Coronary artery (tissue), 2 donors: Measurements from ENCODE around the gene RPL41.
A peak's percentile ranks its signal among the peaks of the same experiment; 100 is the strongest.

Experiments
- DNase-seq: peaks from one replicate; pipeline ENCODE4 v3.0.0-alpha.2; 2017; ENCODE audit warnings: low spot score
- H3K27ac ChIP-seq, 2 donors: fragments of 200-600 bp; sonication (generic); one replicate each; pipeline ENCODE4 v1.5.1; 2016 to 2019
- H3K4me3 ChIP-seq: fragments of 200-600 bp; sonication (generic); 2 replicates; pipeline ENCODE4 v1.5.1; 2016; ENCODE audit warnings: mild to moderate bottlenecking, moderate library complexity
- TF ChIP-seq, protein P1 (sequence below): fragments of 200-600 bp; sonication (generic); IDR thresholded peaks from one replicate; pipeline ENCODE4 v1.5.1; 2019; ENCODE audit warnings: antibody characterized with exemption

RPL41 gene

DNA sequence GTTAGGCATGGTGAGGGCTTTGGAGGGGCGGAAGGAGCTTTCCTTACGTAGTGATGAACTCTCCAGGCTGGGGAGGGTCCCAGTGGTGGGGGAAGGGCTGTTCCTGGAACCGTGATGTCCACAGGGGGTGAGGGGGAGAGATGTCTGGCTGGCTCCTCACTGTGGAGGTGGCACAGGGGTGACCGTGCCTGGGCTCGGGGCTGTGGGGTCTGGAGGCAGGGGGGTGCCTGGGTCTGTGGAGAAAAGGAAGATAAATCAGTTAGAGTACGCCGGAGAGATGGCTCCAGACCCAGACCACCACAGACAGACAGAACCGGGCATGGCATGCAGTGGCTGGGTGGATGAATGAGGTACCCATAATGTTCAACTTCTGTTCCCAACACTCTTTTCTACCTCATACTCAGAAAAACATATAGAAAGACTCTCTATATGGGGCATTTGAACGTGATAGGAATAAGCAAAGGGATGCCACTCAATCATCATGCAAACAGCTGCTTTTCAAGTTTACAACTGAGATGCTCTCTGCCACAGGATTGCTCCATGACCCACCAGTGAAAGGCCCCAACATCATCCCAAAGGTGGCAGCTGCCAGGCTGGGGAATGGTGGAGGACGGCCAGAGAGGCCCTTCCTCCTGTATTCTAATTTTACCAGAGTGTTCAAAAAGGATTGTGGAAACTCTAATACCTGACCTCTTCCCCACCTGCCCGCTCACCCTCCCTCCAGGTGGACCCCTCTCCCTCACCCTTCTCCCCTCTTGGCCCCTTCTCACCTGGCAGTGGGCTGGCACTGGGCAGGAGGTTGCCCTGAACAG lies 47.3 kb downstream of the RPL41 start:
- no peak for DNase-seq
- Histone ChIP-seq H3K4me3 (no peak overlapping the region), H3K27ac (peak overlapping the region in 1 of 2 donors; percentile 46)
- TF ChIP-seq, protein P1, sequence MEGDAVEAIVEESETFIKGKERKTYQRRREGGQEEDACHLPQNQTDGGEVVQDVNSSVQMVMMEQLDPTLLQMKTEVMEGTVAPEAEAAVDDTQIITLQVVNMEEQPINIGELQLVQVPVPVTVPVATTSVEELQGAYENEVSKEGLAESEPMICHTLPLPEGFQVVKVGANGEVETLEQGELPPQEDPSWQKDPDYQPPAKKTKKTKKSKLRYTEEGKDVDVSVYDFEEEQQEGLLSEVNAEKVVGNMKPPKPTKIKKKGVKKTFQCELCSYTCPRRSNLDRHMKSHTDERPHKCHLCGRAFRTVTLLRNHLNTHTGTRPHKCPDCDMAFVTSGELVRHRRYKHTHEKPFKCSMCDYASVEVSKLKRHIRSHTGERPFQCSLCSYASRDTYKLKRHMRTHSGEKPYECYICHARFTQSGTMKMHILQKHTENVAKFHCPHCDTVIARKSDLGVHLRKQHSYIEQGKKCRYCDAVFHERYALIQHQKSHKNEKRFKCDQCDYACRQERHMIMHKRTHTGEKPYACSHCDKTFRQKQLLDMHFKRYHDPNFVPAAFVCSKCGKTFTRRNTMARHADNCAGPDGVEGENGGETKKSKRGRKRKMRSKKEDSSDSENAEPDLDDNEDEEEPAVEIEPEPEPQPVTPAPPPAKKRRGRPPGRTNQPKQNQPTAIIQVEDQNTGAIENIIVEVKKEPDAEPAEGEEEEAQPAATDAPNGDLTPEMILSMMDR: no peak

DNA sequence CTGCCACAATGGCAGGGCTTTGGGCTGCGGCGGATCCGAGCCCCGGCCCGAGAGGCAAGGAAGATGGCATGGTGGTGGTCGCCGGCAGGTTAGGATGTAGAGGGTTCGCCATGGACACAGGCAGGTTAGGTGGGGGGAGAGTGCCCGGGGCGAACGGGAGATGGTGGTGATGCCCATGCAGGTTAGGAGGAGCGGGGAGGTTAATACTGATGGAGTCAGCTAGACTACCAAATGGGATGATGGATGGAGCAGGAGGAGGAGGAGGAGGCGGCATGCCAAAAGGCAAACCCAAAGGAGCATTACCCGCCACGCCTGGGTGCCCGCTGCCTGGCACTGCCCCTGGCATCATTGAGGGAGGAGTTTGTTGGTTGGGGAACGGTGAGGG lies 47.9 kb downstream of the RPL41 start:
- H3K27ac ChIP-seq: peak overlapping the region in 1 of 2 donors; percentile 46
- no peak for DNase-seq
- TF ChIP-seq, protein P1: no peak
- no peak overlapping the region for H3K4me3 ChIP-seq

DNA sequence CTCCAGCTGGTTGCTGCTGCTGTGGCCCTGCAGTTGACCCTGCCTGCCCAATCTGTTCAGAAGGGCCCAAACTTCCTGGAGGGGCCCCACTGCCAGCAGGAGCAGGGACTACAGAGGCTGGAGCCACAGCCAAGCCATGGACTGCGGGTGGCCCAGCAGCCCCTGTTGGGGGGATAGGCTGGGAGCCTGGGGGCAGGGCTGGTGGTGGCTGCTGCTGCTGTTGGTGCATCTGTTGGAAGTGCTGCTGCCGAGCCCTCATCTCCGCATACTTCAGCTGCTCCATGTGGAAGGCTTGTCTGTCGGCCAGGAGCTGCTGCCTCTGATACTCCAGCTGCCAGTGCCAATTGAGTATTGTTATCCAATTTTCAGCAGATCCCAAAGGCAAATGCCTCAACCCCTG lies 48.9 kb downstream of the RPL41 start:
- TF ChIP-seq, protein P1: no peak
- peak overlapping the region in 1 of 2 donors; percentile 29 for H3K27ac ChIP-seq
- no peak for DNase-seq

More for the DNA sequence above, 48.9 kb downstream of the RPL41 start:
- no peak overlapping the region for H3K4me3 ChIP-seq
